GM21515 (cell line): ENCODE results near the gene PLA2G10.
"Not testable (repeated sequence)": the region's sequence is repeated elsewhere in the genome, so short reads cannot be mapped to it uniquely, and the experiment has no call there.

Experiments
- ATAC-seq: cut with Tn5 transposase; IDR thresholded peaks from one replicate; pipeline ENCODE4 v1.9.1; 2021; ENCODE audit not compliant: unreplicated experiment

Gene PLA2G10

GRCh38 chr16:14667347-14668266, 26.5 kb downstream of the PLA2G10 start:
- ATAC-seq, result no peak

GRCh38 chr16:14658063-14658462, 36.0 kb downstream of the PLA2G10 start:
- ATAC-seq, result peak; percentile 86

DNA sequence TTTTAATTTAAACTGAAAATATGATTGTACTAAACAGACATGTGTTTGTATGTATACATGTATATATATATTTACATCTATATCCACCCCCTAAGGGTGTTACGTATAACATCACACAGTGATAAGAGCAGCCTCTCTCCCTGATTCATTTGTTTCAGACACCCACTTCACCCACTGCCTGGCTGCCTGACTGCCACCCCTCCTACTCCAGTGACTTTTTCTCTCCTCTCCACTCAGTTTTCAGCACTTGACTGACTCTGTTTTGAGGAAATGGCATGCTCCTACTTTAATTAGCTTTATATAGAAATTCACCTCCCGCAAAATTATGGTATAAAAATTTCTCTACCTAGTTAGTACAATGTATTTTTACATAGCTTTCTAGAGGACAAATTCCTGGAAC, 41.4 kb downstream of the PLA2G10 start:
- no peak for ATAC-seq

DNA sequence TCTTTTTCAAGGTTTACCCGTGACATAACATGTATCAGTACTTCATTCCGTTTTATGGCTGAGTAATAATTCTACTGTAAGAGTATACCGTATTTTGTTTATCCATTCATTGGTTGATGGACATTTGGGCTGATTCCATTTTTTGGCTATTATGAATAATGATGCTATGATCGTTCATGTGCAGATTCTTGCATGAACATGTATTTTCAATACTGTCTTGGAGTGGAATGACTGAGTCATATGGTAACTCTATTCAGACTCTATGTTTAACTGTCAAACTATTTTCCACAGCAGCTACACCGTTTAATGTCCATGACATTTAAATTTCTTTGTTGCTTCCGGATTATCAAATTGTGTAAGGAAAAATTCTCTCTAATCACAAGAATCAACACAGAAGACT, 43.5 kb downstream of the PLA2G10 start:
- ATAC-seq, result no peak

DNA sequence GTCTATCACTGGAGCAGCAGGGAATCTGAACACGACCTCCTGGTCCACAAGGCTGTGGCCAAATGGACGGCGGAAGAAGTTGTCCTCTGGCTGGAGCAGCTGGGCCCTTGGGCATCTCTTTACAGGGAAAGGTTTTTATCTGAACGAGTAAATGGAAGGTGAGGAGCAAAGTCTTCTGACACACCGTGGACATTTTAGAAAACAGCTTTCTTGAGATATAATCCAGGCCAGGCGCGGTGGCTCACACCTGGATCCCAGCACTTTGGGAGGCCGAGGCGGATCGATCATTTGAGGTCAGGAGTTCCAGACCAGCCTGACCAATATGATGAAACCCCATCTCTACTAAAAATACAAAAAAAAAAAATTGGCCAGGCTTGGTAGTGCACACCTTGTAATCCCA, 44.3 kb downstream of the PLA2G10 start:
- ATAC-seq, result no peak

DNA sequence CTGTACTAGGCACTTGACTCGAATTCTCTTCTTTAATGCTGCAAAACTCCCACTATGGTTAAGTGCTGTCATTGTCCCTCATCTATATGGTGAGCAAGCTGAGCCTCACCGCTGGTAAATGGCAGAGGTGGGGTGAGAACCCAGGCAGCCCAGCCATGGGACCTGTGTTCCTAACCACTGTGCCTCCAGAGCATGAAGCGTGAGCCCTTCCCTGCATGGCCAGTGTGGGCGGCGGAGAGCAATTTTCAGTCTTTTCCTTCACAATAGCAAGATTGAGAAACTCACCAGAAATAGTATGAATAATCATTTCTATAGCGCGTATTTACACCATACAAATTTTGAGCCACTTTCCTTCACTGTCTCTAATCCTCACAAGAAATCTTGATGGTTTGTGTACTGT, 52.2 kb downstream of the PLA2G10 start:
- ATAC-seq, result no peak

GRCh38 chr16:14641206-14641605, 52.9 kb downstream of the PLA2G10 start:
- ATAC-seq, result no peak

- ATAC-seq, result no peak
These were observed 53.6 kb downstream of the PLA2G10 start for GRCh38 chr16:14640538-14640937.

DNA sequence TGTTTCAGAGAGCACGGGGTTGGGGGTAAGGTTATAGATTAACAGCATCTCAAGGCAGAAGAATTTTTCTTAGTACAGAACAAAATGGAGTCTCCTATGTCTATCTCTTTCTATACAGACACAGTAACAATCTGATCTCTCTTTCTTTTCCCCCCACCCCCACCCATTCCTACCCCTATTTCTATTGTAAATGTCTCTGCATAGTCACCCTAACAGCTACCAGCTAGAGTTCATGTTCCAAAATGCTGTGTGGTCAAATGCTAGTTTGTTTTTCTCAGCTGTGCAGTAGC, 57.2 kb downstream of the PLA2G10 start:
- not testable (repeated sequence) for ATAC-seq

GRCh38 chr16:14636179-14636950, 57.7 kb downstream of the PLA2G10 start:
- not testable (repeated sequence) for ATAC-seq

- no peak for ATAC-seq
These were observed 58.5 kb downstream of the PLA2G10 start for GRCh38 chr16:14635395-14636165.

DNA sequence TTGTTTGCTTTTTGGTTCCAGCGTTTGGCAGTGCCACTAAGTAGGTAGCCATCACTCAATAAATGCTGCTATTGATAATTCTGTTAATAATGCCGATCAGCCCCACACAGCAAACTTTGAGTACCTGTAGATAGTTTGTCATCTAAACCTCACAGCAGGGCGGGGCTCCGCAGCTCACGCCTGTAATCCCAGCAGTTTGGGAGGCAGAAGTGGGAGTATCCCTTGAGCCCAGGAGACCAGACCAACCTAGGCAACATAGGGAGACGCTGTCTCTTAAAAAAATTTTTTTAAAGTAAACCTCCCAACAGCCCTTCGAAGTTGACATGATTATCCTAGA, 59.8 kb downstream of the PLA2G10 start:
- ATAC-seq, result no peak

DNA sequence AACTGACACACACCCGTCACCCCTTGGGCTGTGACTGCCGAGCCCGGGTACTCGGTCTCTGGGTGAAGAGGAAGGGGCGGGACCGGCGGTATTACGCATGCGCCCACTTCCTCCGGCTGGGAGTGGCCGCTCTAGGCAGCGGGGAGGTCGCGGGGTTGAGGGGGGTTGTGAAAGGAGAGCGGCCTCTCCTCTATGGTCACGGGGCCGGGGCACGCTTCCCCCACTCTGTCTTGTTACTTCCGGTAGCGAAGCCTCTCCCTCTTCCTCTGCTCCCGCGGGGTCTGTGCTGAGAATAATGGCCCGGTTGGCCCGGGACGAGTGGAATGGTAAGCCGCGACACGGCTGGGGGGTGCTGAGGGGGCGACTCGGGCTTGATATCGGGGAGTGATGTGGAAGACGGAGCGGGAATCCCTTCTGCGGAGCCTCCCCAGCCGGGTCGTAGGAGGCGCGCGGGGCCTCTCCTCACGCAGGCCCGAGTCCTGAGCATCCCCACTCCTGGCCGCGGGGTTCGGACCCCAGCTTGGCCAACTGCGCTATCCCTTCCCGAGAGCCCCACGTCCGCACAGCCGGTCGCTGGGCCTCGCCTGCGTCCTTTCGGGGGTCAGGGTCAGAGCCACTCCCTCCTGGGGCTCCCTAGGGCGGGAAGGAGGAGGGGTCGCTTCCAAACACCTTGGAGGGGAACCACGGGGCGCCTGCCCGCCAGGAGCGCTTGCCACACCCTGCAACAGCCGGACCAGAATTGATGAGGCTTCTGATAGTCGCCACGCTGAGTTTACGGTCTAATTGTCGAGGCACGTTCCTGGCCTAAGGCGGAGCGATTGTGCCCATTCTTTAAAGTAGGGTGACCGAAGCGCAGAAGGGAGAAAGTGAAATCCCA, 61.2 kb downstream of the PLA2G10 start, which contains the start of gene BFAR:
Gene BFAR (plus strand): TSS at position 259 of the 877 bp plus-strand sequence. CDS start 11,396 bp downstream, outside the sequence.
- peak; percentile 74 for ATAC-seq

GRCh38 chr16:14630620-14631330, 63.3 kb downstream of the PLA2G10 start:
- not testable (repeated sequence) for ATAC-seq

GRCh38 chr16:14629919-14630619, 64.0 kb downstream of the PLA2G10 start, which contains the start of gene PARN:
TSS of gene PARN (minus strand) at chr16:14630260. CDS start at chr16:14630125, 135 bp downstream.
- ATAC-seq, result peak; percentile 43

DNA sequence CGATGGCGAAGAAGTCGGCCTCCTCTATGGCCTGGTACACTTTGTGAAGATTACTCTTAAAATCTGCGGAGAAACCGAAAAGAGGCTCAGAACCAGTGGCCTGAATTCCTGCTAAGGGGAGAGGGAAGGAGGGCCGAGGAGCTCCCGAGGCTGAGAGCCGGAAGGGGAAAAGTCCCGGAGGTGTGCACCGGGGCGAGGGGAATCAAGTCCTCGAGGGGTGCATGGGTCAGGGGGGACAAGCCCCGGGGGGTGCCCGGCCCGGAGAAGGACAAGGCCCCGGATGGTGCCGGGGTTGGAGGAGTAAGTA, 64.5 kb downstream of the PLA2G10 start:
- peak; percentile 3 for ATAC-seq

DNA sequence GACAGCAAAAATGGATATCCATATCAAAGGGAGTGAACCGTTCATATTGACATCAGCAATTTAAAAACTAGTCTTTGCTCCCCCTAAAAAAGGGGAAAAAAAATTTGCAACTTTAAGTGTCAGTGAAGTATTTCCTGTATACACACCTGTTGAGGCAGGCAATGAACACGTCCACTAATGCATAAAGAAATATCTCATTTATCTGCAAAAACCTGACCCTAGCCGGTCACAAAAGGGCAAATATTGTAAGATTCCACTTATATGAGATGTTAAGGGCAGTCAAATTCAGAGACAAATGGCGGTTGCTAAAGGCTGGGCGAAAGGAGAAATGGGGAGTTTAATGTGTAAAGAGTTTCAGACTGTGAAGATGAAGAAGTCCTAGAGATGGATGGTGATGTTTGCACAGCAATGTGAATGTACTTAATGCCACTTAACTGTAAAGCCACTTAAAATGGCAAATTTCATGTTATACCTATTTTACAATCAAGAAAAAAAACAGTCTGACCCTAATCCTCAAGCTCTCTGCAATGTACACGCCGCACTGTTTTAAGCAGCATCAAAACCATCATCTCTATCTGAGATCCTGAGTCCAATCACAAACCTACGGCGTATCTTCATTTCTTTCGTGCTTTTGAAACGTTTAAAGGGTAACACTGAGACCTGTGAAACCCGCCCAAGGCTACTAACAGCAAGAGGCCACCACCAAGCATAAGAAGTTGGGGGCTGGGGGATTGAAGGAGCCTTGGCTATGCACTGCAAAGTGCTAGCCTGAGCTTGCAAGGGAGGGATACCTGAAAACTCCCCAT, 65.1 kb downstream of the PLA2G10 start:
- no peak for ATAC-seq

DNA sequence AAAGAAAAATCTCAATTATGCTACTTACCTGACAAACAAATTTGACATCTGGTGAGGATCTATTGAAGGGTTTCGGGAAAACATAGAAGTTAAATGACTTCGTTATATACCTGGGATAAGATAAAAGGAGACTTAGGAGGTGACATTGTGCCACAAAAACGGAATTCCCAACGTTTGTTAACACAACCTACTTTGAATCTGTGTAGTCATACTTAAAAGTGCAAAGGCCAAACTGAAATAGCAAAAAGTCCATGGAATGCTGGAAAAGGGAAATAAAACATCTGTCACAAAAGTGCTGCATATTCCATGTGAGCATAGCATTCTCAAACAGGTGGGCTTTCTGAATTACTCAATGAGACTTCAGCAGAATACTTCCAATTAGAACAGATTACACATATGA, 67.0 kb downstream of the PLA2G10 start:
- ATAC-seq, result no peak
